ENCODE measurements around the gene CPA2.
"Not testable (repeated sequence)": the region's sequence is repeated elsewhere in the genome, so short reads cannot be mapped to it uniquely, and the experiment has no call there.

The CPA2 gene

DNA sequence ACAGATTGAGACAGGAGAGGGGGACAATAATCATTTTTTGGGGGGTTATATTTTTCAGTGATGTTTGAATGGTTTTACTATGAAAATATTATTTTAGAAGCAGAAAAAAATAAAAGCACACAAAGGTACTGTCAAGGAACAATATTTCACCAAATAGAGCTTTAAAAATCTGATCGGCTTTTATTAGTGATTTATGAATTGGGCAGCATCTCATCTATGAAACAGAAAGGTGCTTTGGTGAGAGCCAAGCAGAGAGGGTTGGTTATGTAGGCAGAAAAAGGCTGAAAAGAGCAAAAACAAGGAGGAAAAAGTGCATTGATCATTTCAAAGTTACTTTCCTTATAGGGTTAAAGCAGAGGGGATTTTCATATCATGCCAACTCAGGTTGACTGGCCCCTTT lies 26.4 kb upstream of the CPA2 start:
- Histone ChIP-seq H3K4me1 (ENCODE audit: insufficient read depth, insufficient read length) (no peaks in the 10 kb centered on the region), H3K27me3 (ENCODE audit: insufficient read depth, insufficient read length) (no peaks in the 10 kb centered on the region), H3K9ac (ENCODE audit: insufficient read length, low read depth) (no peak overlapping the region), H3K36me3 (ENCODE audit: insufficient read depth, insufficient read length, low read length) (no peaks in the 10 kb centered on the region), H3K9me3 (ENCODE audit: insufficient read depth, low read length) (no peaks in the 10 kb centered on the region), H3K4me3 (ENCODE audit: insufficient read length, low read depth) (no peak overlapping the region)
- no peak for TF ChIP-seq YY1 (IDR thresholded peaks at IDR 0.05; ENCODE audit: insufficient read depth, insufficient read length)
- no peak for TF ChIP-seq SUZ12 (IDR thresholded peaks at IDR 0.05; ENCODE audit: extremely low read depth, insufficient read depth, insufficient read length)
- TF ChIP-seq ZNF274 (IDR thresholded peaks at IDR 0.05; ENCODE audit: low read depth, low read length), result no peak
- no peak for DNase-seq (ENCODE audit: low read depth, low spot score)

DNA sequence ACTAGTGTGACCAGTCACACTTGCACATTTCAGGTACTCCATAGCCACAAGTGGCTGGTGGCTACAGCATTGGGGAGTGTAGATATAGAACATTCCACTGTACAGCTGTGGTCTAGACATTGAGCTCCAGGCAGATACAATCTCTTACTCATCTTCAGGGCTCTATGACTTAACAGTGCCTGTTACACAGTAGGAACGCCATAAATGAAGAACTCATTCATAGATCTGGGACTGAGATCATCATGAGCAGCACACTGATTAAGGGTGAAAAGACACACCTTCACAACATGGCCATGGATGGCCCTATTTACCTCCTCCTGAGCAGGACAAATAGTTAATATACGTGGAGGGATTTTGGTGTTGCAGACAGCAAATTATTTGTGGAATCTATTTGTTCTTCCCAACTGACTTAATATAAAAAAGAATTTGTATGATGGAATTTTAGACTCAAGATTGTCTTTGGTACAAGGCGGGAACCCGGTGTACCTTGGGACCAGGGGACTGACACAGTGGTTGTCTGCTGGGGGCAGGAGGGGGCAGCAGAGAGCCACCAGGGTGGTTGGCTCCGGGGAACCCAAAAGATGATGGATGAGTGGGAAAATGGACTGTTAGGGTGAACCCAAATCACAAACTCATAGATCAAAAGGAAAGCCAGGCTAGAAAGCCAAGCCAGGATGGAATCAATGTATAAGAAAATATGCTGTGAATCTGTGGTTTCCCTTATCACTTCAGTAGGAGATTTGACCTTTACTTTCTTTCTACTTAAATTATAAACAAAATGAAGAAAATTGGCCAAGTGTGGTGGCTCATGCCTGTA lies 24.3 kb upstream of the CPA2 start:
- Histone ChIP-seq H3K36me3 (ENCODE audit: insufficient read depth, insufficient read length, low read length) (no peaks in the 10 kb centered on the region), H3K4me1 (ENCODE audit: insufficient read depth, insufficient read length) (no peaks in the 10 kb centered on the region), H3K27me3 (ENCODE audit: insufficient read depth, insufficient read length) (no peaks in the 10 kb centered on the region), H3K4me3 (ENCODE audit: insufficient read length, low read depth) (no peak overlapping the region), H3K9me3 (ENCODE audit: insufficient read depth, low read length) (no peaks in the 10 kb centered on the region), H3K9ac (ENCODE audit: insufficient read length, low read depth) (no peak overlapping the region)
- peak; percentile 50 for DNase-seq (ENCODE audit: low read depth, low spot score)
- TF ChIP-seq SUZ12 (IDR thresholded peaks at IDR 0.05; ENCODE audit: extremely low read depth, insufficient read depth, insufficient read length) (no peak), ZNF274 (IDR thresholded peaks at IDR 0.05; ENCODE audit: low read depth, low read length) (no peak), YY1 (IDR thresholded peaks at IDR 0.05; ENCODE audit: insufficient read depth, insufficient read length) (no peak)

DNA sequence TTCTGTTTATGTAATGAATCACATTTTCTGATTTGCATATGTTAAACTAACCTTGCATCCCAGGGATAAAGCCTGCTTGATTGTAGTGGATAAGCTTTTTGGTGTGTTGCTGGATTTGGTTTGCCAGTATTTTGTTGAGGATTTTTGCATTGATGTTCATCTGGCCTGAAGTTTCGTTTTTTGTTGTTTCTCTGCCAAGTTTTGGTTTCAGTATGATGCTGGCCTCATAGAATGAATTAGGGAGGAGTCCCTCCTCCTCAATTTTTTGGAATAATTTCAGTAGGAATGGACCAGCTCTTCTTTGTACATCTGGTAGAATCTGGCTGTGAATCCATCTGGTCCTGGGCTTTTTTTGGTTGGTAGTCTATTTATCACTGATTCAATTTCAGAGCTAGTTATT lies 23.2 kb upstream of the CPA2 start:
- not testable (repeated sequence) for H3K9ac ChIP-seq (ENCODE audit: insufficient read length, low read depth); H3K9me3 ChIP-seq (ENCODE audit: insufficient read depth, low read length); H3K27me3 ChIP-seq (ENCODE audit: insufficient read depth, insufficient read length); DNase-seq (ENCODE audit: low read depth, low spot score); H3K4me1 ChIP-seq (ENCODE audit: insufficient read depth, insufficient read length); H3K4me3 ChIP-seq (ENCODE audit: insufficient read length, low read depth); H3K36me3 ChIP-seq (ENCODE audit: insufficient read depth, insufficient read length, low read length)

DNA sequence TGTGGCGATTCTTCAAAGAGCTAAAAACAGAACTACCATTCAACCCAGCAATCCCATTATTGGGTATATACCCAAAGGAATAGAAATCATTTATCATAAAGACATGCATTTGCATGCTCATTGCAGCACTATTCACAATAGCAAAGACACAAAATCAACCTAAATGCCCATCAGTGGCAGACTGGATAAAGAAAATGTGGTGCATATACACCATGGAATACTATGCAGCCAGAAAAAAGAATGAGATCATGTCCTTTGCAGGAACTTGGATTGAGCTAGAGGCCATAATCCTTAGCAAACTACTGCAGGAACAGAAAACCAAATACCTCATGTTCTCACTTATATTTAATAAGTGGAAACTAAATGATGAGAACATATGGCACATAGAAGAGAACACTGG lies 20.2 kb upstream of the CPA2 start:
- not testable (repeated sequence) for DNase-seq (ENCODE audit: low read depth, low spot score); H3K36me3 ChIP-seq (ENCODE audit: insufficient read depth, insufficient read length, low read length); H3K4me1 ChIP-seq (ENCODE audit: insufficient read depth, insufficient read length); H3K27me3 ChIP-seq (ENCODE audit: insufficient read depth, insufficient read length); H3K9me3 ChIP-seq (ENCODE audit: insufficient read depth, low read length); H3K9ac ChIP-seq (ENCODE audit: insufficient read length, low read depth); H3K4me3 ChIP-seq (ENCODE audit: insufficient read length, low read depth)

DNA sequence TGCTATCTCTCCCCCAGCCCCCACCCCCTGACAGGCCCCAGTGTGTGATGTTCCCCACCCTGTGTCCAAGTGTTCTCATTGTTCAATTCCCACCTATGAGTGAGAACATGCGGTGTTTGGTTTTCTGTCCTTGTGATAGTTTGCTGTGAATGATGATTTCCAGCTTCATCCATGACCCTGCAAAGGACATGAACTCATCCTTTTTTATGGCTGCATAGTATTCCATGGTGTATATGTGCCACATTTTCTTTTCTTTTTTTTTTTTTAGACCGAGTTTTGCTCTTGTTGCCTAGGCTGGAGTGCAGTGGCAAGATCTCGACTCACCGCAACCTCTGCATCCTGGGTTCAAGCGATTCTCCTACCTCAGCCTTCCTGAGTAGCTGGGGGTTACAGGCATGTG lies 17.8 kb upstream of the CPA2 start:
- H3K9ac ChIP-seq (ENCODE audit: insufficient read length, low read depth); H3K27me3 ChIP-seq (ENCODE audit: insufficient read depth, insufficient read length); H3K9me3 ChIP-seq (ENCODE audit: insufficient read depth, low read length); DNase-seq (ENCODE audit: low read depth, low spot score); H3K36me3 ChIP-seq (ENCODE audit: insufficient read depth, insufficient read length, low read length); H3K4me1 ChIP-seq (ENCODE audit: insufficient read depth, insufficient read length); H3K4me3 ChIP-seq (ENCODE audit: insufficient read length, low read depth): not testable (repeated sequence)

DNA sequence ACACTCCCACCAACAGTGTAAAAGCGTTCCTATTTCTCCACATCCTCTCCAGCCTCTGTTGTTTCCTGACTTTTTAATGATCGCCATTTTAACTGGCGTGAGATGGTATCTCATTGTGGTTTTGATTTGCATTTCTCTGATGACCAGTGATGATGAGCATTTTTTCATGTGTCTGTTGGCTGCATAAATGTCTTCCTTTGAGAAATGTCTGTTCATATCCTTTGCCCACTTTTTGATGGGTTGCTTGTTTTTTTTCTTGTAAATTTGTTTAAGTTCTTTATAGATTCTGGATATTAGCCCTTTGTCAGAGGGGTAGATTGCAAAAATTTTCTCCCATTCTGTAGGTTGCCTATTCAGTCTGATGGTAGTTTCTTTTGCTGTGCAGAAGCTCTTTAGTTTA lies 17.0 kb upstream of the CPA2 start:
- not testable (repeated sequence) for H3K27me3 ChIP-seq (ENCODE audit: insufficient read depth, insufficient read length); H3K4me1 ChIP-seq (ENCODE audit: insufficient read depth, insufficient read length); DNase-seq (ENCODE audit: low read depth, low spot score); H3K36me3 ChIP-seq (ENCODE audit: insufficient read depth, insufficient read length, low read length); H3K9me3 ChIP-seq (ENCODE audit: insufficient read depth, low read length); H3K9ac ChIP-seq (ENCODE audit: insufficient read length, low read depth); H3K4me3 ChIP-seq (ENCODE audit: insufficient read length, low read depth)

DNA sequence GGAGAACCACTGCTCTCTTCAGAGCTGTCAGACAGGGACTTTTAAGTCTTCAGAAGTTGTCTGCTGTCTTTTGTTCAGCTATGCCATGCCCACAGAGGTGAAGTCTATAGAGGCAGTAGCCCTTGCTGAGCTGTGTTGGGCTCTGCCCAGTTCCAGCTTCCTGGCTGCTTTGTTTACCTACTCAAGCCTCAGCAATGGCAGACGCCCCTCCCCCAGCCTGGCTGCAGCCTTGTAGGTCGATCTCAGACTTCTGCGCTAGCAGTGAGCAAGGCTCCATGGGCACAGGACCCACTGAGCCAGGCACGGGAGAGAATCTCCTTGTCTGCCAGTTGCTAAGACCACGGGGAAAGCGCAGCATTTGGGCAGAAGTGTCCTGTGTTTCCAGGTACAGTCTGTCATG lies 12.1 kb upstream of the CPA2 start:
- no peak overlapping the region for H3K9ac ChIP-seq (ENCODE audit: insufficient read length, low read depth)
- TF ChIP-seq ZNF274 (IDR thresholded peaks at IDR 0.05; ENCODE audit: low read depth, low read length) (no peak), SUZ12 (IDR thresholded peaks at IDR 0.05; ENCODE audit: extremely low read depth, insufficient read depth, insufficient read length) (no peak), YY1 (IDR thresholded peaks at IDR 0.05; ENCODE audit: insufficient read depth, insufficient read length) (no peak)
- H3K36me3 ChIP-seq (ENCODE audit: insufficient read depth, insufficient read length, low read length), result no peaks in the 10 kb centered on the region
- H3K27me3 ChIP-seq (ENCODE audit: insufficient read depth, insufficient read length), result no peaks in the 10 kb centered on the region
- DNase-seq (ENCODE audit: low read depth, low spot score), result no peak
- H3K4me1 ChIP-seq (ENCODE audit: insufficient read depth, insufficient read length), result no peaks in the 10 kb centered on the region
- peaks cover 34% of the 10 kb centered on the region for H3K9me3 ChIP-seq (ENCODE audit: insufficient read depth, low read length)
- H3K4me3 ChIP-seq (ENCODE audit: insufficient read length, low read depth), result no peak overlapping the region

DNA sequence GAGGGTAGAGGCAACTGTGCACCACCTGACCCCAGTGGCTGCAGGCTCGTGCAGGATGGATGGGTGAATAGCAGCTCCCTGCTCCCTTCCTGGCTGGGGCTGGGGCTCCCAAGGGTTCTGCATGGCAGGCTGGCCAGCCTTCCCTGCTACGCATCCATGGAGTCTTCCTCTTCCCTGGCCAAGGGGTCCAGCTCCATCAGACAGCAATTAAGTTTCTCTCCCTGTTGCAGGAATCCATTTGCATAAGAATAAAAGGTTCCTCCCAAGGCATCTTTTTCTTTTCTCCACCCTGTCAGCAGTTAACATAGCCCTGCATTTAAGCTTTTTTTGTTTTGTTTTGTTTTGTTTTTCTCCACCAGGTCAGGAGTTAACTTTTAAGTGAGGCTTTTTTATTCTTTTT lies 10.0 kb upstream of the CPA2 start:
- no peak for TF ChIP-seq YY1 (IDR thresholded peaks at IDR 0.05; ENCODE audit: insufficient read depth, insufficient read length)
- TF ChIP-seq SUZ12 (IDR thresholded peaks at IDR 0.05; ENCODE audit: extremely low read depth, insufficient read depth, insufficient read length), result no peak
- TF ChIP-seq ZNF274 (IDR thresholded peaks at IDR 0.05; ENCODE audit: low read depth, low read length), result no peak
- Histone ChIP-seq H3K36me3 (ENCODE audit: insufficient read depth, insufficient read length, low read length) (no peaks in the 10 kb centered on the region), H3K4me1 (ENCODE audit: insufficient read depth, insufficient read length) (no peaks in the 10 kb centered on the region), H3K4me3 (ENCODE audit: insufficient read length, low read depth) (no peak overlapping the region), H3K27me3 (ENCODE audit: insufficient read depth, insufficient read length) (no peaks in the 10 kb centered on the region), H3K9ac (ENCODE audit: insufficient read length, low read depth) (no peak overlapping the region), H3K9me3 (ENCODE audit: insufficient read depth, low read length) (peaks cover 34% of the 10 kb centered on the region)
- DNase-seq (ENCODE audit: low read depth, low spot score), result peak; percentile 52
